22Rv1 (cell line): ENCODE data around the gene CTBP2.

Experiments used
- H3K27ac ChIP-seq: fragments of 450-650 bp; 2 replicates; pipeline ENCODE4 v1.5.1; 2017
- ZFX ChIP-seq: fragments of 450-650 bp; IDR thresholded peaks from 2 replicates; pipeline ENCODE4 v1.6.1; 2017; ENCODE audit warnings: antibody characterized with exemption, borderline replicate concordance
- TF ChIP-seq, protein P1 (sequence below): fragments of 450-650 bp; IDR thresholded peaks from 2 replicates; pipeline ENCODE4 v1.5.1; 2017; ENCODE audit warnings: mild to moderate bottlenecking

Gene CTBP2

DNA sequence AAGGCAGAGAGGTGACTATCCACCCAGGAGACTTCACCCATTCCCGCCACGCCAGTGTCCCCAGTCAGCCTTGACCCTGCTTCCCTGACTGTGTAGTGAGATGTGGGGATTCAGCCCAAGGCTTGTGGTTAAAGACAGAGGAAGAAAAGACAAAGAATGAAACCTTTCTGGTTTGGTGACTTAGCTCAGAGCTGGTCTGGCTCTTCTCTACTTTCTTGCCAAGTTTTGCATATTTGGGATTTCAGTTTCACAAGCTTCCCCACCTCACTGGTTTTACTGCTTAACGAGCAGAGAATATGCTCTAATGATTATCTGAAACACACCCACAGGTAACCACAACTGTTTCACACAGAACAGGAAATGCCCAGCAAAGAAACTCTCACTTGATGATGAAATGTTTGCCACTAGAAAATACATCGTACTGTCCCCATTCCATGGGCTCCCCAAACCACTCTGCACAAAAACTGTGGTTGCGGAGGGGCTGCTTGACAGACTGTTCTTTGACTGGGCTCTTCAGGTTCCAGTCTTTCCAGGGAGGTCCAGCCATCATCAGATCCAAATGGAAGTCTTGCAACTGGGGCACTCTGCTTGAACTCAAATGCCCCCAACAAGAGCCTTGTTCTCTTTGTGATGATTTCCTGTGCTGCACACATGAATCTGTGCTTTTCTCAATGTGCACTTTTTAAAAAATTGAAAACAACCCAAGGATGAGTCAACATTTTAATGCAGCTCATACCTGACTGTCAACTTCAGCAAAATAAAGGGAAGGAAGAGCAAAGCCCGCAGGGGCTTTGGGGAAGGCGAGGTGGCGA is 95.5 kb downstream of the CTBP2 start:
- no peak for TF ChIP-seq ZFX
- TF ChIP-seq, protein P1, sequence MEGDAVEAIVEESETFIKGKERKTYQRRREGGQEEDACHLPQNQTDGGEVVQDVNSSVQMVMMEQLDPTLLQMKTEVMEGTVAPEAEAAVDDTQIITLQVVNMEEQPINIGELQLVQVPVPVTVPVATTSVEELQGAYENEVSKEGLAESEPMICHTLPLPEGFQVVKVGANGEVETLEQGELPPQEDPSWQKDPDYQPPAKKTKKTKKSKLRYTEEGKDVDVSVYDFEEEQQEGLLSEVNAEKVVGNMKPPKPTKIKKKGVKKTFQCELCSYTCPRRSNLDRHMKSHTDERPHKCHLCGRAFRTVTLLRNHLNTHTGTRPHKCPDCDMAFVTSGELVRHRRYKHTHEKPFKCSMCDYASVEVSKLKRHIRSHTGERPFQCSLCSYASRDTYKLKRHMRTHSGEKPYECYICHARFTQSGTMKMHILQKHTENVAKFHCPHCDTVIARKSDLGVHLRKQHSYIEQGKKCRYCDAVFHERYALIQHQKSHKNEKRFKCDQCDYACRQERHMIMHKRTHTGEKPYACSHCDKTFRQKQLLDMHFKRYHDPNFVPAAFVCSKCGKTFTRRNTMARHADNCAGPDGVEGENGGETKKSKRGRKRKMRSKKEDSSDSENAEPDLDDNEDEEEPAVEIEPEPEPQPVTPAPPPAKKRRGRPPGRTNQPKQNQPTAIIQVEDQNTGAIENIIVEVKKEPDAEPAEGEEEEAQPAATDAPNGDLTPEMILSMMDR = no peak
- no peak overlapping the region for H3K27ac ChIP-seq

DNA sequence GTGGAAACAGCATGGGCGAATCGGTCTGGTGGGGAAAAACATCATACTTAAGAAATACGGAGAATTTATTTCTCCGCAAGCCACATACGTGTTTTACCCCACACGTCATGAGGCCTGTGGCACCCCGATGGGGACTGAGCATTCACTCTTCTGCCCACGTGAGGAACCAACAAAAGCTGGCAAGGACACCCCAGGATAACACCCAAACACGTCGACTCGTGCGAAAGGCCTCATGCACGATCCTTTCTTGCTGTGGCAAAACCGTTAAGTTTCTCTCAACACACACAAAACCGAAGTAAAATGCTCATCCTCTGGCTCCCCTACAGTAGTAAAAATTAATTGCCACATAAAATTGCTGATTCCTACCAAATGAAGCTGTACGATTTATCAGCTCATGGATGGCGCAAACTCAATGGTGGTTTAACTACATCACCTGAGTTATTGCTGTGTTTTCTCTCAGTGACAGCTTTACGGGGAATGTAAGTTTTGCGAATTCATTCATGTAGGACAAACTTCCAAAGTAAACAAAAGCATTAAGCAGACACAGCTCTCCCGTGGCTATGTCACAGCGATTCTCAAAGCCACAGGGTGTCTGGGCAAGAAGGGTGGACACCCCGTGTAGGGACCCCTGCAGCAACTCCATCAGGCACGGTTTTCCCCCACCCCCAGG is 97.0 kb downstream of the CTBP2 start:
- TF ChIP-seq ZFX = no peak
- TF ChIP-seq, protein P1 = no peak

DNA sequence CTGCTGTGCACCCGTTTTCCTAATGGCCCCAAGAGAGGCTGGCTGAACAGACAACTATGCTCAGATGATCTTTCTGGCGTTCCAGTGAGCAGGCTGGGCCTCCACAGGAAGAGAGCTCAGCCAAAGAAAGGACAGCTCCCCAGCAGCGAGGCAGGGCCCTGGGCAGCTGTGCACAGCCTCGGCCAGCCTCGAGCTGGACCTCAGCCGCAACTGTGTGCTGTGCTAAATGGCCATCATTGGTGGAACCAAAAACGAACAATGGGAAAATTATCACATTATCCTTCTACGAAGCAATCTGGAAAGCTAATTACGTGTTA is 97.5 kb downstream of the CTBP2 start:
- H3K27ac ChIP-seq = no peak overlapping the region
- TF ChIP-seq ZFX = no peak
- TF ChIP-seq, protein P1 = no peak

More for the DNA sequence above, 97.0 kb downstream of the CTBP2 start:
- H3K27ac ChIP-seq = no peak overlapping the region

DNA sequence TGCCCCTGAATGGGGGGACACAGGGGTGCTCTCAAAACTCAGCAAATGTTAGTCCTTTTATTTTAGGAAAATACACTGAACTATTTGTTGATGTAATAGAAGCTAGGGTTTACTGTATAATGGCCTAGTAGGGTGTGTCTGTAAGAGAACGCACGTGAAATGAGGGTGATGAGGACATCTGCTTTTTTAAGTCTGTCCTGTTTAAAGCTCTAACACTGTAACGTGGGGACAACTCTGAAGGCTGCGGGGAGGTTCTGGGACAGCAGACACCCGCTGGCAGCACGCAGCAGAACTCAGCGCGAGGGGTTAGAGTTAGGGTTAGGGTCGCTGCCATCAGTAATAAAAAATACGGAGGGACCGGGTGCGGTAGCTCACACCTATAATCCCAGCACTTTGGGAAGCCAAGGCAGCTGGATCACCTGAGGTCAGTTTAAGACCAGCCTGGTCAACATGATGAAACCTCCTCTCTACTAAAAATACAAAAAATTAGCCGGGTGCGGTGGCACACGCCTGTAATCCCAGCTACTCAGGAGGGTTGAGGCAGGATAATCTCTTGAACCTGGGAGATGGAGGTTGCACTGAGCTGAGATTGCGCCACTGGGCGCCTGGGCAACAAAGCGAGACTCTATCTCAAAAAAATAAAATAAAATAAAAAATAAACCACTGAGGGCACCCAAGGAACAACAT is 98.0 kb downstream of the CTBP2 start:
- TF ChIP-seq, protein P1 = no peak
- no peak for TF ChIP-seq ZFX
- no peak overlapping the region for H3K27ac ChIP-seq

DNA sequence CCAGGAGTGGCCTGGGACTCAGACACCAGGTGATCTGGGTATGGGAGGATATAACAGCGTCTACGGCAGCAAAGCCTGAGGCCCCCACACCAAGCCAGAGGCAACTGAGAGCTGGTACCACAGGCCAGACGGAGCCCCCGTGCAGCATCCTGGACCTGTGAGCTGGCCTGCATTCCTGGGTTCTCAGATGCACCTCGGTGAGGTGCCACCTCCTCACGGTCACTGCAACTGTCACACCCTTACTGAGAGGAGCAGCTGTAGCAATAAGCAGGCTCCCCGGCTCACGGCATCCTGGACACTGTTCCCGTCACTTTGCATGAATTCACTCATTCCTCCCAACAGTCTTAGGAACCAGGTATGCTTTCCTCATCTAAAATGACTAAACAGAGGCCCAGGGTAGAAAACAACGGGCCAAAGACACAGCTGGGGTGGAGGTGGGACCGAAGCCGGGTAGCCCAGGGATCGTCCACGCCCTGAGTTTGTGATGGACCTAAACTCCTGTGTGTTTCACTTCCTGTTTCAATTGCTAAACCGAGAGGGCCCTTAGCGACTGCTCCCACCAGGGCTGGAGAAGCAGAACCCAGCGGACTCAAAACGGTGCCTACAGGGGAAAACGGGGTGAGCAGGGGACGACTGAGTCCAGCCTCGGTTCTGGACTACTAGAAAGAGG is 98.7 kb downstream of the CTBP2 start:
- H3K27ac ChIP-seq = no peak overlapping the region
- no peak for TF ChIP-seq ZFX

DNA sequence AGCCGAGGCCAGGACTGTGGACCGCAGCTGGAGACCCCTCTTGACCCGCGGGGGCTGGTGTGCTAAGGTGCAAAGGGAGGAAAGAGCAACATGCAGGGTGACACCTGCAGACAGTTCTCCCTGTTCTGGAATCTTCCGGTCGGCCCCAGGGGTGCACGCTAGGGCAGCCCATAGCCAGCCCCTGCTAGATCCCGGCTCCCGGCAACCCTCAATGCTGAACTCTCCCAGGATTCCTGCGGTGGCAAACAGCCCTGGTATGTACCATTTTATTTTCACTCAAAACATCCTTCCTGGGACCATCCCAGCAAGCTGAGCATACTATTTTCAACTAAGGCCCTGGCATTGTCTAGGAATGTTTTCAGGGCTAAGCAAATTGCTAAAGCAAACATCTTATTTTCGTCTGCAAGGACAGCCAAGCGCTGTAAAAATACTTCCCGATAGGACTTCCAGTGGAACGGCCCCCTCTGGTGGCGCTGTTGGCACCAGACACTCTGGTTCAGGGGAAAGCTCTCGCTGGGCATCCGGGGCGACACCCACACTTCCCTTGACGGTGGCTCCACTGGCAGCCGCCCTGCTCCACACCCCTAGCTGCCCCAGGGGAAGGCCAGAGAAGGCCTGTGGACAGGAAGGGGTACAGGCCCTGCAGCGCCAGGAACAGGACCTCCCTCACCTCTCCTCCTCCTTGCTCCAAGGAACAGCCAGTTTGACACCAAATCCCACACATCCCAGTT is 99.4 kb downstream of the CTBP2 start:
- TF ChIP-seq, protein P1 = peak; percentile 90
- no peak for TF ChIP-seq ZFX
- no peak overlapping the region for H3K27ac ChIP-seq

DNA sequence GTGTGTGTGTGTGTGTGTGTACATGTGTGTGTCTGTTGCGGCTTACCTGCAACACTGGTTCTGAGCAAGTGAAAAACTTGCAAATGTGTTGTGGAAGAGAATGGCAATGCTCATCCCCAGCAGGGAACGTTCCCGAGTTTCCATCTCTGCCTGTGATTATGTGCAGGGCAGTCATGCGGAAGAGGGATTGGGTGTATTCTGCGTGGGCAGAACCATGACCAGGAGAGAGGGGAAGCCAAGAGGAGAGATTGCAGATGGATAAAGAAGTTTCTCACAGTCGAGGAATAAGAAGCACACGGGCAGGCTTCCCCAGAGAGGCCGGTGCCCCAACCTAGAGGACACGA is 99.9 kb downstream of the CTBP2 start:
- no peak overlapping the region for H3K27ac ChIP-seq
- no peak for TF ChIP-seq ZFX
- TF ChIP-seq, protein P1 = no peak
